ENCODE data around the gene EIF4EBP2. TPM values are rescaled to one million over a fixed set of nuclear protein-coding genes. Genes with fewer than 3 reads are reported as not detected.

EIF4EBP2 gene
- polyA plus RNA-seq, 1 of the 3 experiments (the other 2 are of a cell fraction): 9.9 TPM

- TF ChIP-seq ZBTB33 (IDR thresholded peaks at IDR 0.05; ENCODE audit: borderline replicate concordance, low read depth): no peak
Measured at GRCh38 chr10:70391654-70392053, 12.3 kb upstream of the EIF4EBP2 start (continued).

- no peak overlapping the region for H3K9ac ChIP-seq
- no peaks in the 10 kb centered on the region for H3F3A ChIP-seq (replicated peaks; ENCODE audit: insufficient read depth)
- no peaks in the 10 kb centered on the region for H3K79me2 ChIP-seq (ENCODE audit: insufficient read depth)
- POLR2A ChIA-PET: no interaction called here
- no peaks in the 10 kb centered on the region for H3K4me1 ChIP-seq (ENCODE audit: control insufficient read depth in 1 of 2, insufficient read depth in 2 of 2, low read depth in 1 of 2, low read length in 1 of 2)
- DNase-seq: no peak
- no peaks in the 10 kb centered on the region for H3K36me3 ChIP-seq (replicated peaks in 1 of 2; ENCODE audit: control insufficient read depth in 1 of 2, insufficient read depth in 2 of 2, low read length in 1 of 2)
- 15% methylated on average over 1 of the region's 1 CpG for WGBS (ENCODE audit: low lambda C conversion rate)
- H3K4me3 ChIP-seq (ENCODE audit: low read depth in 2 of 2, low read length in 1 of 2): no peak overlapping the region
- no peak overlapping the region for H3K27ac ChIP-seq (ENCODE audit: low read depth in 2 of 2, low read length in 1 of 2)
- H2AFZ ChIP-seq (ENCODE audit: low read depth): no peak overlapping the region
- CTCF ChIA-PET: interaction anchor here (1.6 kb wide), 1 partner anchor 12 kb away, joined by 7 read pairs; no protein-coding TSS in a partner anchor
- no peaks in the 10 kb centered on the region for H3K9me2 ChIP-seq
- no peaks in the 10 kb centered on the region for H3K27me3 ChIP-seq (ENCODE audit: insufficient read depth)
- H3K4me2 ChIP-seq: no peak overlapping the region
- TF ChIP-seq TCF12 (IDR thresholded peaks at IDR 0.05) (no peak), JUND (IDR thresholded peaks at IDR 0.05) (no peak), RXRA (IDR thresholded peaks at IDR 0.05; ENCODE audit: borderline replicate concordance, low read depth) (no peak), USF1 (IDR thresholded peaks at IDR 0.05; ENCODE audit: borderline replicate concordance, low read depth) (no peak), USF2 (IDR thresholded peaks at IDR 0.05; ENCODE audit: borderline replicate concordance, low read depth, low read length) (no peak), NFIC (IDR thresholded peaks at IDR 0.05; ENCODE audit: borderline replicate concordance) (no peak), REST (IDR thresholded peaks at IDR 0.05; ENCODE audit: low read depth, low read length) (no peak), CHD2 (IDR thresholded peaks at IDR 0.05; ENCODE audit: low read length, partially characterized antibody) (no peak), ZBTB33 (IDR thresholded peaks at IDR 0.05; ENCODE audit: borderline replicate concordance, low read depth) (no peak), MAX (IDR thresholded peaks at IDR 0.05; ENCODE audit: low read depth) (no peak)
- H4K20me1 ChIP-seq (ENCODE audit: insufficient read depth): no peaks in the 10 kb centered on the region
- no peaks in the 10 kb centered on the region for H3K9me3 ChIP-seq
Measured at GRCh38 chr10:70396140-70396539, 7.8 kb upstream of the EIF4EBP2 start.
